ENCODE results near the gene SULF2.
"Not testable (repeated sequence)": the region's sequence is repeated elsewhere in the genome, so short reads cannot be mapped to it uniquely, and the experiment has no call there.

Gene SULF2

DNA sequence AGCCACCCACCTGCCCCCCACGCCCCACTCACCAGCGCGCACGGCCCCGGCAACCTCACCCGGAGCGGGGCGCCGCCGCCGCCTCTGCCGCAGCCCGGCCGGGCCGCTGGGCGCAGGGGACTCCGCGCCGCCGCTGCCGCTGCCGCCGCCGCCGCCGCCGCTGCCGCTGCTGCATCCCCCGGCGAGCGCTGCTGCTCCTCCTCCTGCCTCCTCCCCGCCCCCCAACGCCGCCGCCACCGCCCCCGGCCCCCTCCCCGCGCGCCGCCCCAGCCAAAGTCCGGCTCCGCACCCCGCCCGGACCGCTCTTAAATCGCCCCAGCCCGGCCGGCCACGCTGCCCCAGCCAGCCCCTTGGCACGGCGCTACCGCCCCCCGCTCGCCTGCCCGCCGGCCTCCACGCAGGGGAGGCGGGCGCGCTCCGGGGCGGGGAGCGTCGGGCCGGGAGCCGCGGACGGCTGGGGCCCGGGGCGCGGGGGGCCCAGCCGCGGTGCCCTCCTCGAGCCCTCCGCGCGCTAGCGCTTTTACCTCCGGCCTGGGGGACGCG, at the start of gene SULF2:
Gene SULF2, minus strand, starts transcription at position 171 of the 543 bp plus-strand sequence. CDS start 28,118 bp downstream, outside the sequence.
- no peak for ATAC-seq

DNA sequence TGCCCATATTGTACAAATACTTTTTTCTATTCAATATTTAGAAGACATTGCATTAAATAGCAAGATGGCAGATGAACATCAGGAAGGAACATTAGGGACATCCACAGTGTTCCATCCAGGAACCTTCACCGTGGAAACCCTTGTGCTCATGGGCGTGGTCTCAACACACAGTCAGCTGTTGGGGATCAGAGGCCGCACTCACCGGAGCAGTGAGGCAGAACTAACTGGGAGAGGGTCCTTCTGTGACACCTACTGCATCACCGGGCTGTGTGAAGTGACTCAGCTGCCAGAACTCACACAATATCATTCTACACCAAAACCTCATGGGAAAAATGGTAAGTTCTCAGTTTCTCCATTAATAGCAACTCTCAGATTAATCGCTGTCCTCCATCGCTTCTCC, 46.4 kb upstream of the SULF2 start:
- ATAC-seq, result not testable (repeated sequence)

DNA sequence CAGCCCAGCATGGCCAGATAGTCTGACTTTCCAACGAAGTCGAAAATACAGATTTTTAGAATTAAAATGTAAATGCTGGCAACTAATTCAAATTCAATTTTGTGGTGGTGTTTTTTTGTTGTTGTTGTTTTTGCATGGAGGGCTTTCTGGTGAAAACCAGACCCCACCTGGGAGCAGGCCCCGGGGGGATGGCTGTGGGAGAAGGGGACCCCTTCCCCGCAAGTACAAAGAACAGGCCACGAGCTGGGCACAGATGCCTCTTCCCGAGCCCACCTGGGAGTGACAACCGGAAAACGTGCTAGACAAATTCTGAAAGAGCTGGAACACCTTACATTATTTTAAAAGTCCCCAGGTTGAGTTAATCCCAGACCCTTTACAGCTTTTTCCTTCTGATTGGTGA, 41.4 kb upstream of the SULF2 start:
- ATAC-seq, result not testable (repeated sequence)

DNA sequence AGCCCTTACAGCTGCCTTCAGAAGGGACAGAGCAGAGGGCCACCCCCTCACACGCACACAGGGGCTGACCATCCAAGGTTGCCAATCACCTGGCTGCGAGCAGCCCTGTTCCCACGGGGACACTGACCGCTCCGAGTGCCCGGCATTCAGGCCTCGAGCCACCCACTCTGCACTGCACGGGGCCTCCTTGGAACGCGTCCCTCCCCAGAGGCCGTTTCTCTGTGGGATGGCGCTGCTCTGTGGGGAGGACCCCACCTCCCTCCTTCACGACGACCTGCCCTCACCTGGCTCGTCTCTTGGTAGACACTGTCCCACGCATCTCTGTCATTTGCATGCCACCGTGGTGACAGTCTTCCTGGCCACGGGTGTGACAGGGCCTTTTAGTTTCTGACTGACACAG, 40.7 kb upstream of the SULF2 start:
- not testable (repeated sequence) for ATAC-seq

DNA sequence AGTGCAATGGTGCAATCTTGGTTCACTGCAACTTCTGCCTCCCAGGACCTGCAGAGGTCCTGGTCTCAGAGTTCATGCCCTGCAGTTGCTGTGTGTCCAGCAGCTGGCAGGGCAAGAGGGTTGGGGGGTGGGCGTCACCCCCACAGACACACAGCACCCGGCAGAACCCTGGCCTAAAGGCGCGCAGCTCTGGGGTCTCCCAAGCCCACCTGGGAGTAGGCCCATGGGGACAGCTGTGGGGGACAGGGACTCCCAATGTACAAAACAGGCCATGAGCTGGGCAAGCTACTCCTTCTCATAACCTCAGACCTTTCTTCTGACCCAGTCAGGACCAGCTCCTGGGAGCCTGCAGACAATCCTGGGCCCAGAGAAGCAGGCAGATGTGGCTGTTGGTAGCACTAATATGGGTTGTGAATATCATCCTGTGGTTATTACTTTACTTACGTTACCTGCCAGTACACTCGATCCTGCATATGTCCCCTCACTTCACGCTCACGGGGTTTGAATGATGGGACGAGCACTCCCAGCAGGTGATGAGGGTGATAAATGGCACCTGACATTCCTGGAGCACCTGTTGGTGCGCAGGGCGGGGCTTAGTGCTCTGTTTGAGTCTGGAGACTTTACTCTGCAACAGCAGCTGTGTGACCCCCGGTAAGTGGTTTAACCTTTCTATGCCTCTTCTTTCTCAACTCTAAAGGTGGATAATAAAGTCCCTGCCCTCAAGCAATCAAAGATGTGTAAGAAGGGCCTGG, 39.9 kb upstream of the SULF2 start:
- no peak for ATAC-seq

DNA sequence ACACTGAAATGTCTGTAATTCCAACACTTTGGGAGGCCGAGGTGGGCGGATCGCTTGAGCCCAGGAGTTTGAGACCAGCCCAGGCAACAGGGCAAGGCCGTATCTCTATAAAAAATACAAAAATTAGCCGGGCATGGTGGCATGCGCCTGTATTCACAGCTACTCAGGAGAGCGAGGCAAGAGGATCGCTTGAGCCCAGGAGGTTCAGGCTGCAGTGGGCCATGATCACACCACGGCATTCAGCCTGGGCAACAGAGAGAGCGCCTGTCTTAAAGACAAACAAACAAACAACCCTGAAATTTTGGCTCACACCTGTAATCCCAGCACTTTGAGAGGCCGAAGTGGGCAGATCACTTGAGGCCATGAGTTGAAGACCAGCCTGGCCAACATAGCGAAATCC, 38.7 kb upstream of the SULF2 start:
- ATAC-seq, result not testable (repeated sequence)

DNA sequence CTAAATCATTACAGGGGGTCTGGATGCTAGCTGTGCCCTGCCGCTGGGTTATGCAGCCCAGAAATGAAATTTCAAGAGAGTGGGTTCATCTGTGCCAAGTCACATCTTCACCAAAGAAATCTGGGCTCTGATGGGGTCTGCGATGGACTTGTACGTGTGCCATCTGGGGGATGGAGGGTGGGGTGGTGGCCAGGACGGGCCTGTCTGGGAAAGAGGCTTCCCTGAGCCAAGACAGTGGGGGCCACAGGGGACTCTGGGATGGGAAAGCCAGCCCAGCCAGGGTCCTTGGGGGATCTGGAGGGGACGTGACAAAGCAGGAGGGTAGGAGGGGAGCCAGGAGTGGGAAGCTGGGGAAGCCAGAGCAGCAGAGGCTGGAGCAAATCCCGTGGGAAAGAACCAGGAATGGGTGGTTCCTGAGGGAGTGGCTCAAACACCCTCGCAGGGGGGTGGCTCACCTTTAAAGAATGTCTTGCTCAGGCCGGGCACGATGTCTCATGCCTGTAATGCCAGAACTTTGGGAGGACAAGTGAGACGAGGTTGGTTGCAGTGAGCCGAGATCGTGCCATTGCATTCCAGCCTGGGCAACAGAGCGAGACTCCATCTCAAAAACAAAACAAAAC, 36.3 kb upstream of the SULF2 start:
- ATAC-seq, result no peak

DNA sequence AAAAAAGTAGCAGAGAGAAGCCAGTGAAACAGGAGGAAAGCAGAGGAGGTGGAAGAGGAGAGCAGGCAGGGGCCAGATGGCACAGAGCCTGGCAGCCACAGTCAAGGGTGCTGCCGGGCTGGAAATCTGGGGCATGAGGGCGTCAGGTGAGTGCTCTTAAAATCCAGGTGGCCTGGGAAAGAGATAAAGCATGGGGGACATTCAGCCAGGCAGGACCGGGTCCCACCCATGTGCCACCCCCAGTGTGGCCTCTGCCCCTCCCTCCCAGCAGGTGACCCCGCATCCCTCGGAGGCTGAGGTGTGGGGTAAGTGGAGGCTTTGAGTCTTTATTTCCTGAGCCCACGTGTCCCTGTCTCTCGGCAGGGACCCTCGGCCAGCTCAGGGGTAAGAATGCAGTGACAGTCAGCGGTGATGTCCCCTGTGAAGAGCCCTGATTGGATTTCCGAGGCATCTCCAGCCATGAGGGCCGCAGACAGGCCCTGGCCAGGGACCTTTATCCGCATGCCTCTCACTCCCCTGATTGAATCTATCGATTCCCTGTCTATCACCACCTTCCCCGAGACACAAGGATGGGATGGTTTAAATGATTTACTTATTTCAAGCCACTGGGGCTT, 33.8 kb upstream of the SULF2 start:
- ATAC-seq, result no peak

DNA sequence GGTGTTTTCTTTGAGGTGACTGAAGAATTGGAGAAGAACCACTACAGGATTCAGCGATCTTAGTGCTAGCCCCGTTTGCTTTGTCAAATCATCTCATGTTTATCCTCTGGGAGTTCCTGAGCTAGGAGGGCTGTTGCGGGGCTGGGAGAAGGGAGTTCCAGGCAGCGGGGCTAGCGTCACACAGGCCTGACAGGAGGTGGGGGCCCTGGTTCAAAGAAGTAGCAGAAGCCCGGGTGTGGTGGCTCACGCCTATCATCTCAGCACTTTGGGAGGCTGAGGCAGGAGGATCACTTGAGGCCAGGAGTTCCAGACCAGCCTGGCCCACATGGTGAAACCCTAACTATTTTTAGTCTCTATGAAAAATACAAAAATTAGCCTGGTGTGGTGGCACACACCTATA, 33.2 kb upstream of the SULF2 start:
- no peak for ATAC-seq

DNA sequence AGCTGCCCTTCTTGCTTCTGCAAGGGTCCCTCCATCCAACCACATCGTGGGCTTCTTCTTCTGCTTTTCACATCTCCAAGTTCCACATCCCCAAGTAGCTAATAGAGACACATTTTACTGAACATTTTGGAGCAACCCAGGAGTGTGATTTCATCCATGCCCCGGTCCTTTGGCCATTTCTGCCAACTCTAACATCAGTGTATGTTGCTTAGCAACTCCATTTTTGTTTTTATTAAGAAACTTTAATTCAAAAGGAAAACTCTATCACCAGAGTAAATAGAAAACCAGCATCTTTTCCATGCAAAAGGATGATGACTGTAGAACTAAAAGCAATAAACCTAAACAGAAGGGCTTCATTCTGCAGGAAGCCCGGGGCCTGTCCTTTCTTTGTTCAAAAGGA, 32.7 kb upstream of the SULF2 start:
- ATAC-seq, result no peak

DNA sequence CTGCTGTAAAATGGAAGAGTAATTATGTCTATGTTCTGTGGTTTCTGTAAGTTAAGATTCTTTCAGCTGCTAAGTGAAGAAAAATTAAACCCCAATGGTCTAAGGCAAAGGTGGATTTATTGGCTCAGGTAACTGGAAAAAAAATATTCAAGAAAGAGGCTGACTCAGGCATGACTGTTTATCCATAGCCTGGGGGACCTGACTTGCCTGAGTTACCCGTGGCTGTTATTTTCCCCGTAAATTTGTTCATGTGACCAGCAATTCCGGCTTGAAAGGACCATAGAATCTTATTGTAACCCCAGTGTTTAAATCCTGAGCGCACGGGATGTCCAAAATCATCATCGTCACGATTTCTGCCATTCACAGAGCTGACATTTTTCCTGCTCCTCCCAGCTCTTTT, 32.3 kb upstream of the SULF2 start:
- no peak for ATAC-seq

DNA sequence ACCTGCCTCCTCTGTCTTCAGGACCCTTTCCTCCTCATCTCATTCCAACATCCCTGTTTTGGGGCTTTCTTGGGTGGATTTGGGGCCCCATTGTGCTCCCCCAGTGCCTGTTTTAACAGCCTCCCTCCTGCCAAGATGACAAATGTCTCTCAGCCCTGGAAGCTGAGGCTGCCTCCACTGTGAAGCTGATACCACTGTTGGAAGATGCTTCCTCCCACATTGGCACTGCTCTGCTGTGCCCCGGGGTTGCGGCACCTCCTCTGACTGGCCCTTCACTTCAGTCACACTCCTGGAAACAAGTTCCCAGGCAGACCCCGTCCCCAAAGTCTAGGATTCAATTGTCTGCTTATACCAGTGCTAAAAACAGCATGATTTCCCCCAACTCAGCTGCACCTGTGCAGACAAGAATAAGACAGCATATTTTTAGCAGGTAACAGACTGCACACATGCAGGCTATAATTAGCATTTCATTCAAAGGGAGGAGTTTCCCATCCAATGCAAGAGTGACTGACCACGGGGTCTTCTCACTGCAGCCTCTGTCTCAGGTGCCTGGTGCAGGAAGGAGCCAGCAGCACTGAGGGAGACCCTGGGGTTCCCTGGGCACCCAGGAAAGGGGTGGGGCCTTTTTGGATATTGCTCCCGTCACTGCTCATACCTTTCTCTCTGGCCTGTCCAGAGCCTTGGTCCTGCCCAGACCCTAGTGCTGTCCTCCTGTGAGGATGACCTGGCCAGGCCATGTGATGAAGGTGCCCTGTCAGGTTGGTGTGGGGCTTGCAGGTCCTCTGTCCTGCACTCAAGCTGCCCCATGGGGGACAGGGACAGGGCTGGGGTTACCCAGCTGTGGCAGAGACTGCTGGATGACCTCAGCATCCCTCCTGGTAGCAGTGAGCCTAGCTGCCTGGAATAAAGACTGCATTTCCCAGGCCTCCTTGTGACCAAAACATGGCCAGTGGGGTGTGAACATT, 31.5 kb upstream of the SULF2 start:
- ATAC-seq, result no peak

DNA sequence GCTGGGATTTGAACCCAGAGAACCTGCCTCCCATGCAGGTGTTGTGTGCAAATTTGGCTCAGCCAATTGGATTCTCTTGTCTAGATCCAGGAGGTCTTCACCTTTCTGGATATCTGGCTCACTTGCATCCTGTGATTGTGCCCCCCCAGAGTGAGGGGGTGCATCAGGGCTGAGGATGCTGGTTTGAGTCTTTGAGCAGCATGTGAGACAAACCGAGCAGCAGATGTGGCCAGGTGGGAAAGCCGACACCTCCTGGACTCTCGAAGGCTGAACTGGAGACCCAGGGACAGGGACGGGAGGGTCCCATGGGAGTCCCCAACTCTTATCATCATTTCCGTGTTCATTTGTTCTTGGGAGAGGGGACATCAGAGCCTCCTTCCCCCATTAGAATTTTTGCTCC, 30.6 kb upstream of the SULF2 start:
- ATAC-seq, result no peak

DNA sequence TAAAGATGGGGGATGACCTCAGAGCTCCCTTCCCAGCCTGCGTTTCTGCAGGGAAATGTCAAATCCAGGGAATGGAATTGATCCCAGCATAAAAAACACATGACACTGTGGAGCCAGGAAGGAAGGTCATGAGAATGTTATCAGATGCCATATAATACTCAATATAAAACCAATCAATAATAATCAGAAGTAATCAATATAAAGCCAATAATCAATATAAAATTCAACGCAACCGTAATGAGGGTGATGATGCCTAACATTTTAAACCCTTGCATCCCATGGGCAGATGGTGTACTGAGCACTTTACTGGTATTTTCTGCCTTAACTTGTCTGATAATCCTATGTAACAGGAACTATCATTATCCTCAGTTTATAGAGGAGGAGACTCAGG, 30.1 kb upstream of the SULF2 start:
- no peak for ATAC-seq

DNA sequence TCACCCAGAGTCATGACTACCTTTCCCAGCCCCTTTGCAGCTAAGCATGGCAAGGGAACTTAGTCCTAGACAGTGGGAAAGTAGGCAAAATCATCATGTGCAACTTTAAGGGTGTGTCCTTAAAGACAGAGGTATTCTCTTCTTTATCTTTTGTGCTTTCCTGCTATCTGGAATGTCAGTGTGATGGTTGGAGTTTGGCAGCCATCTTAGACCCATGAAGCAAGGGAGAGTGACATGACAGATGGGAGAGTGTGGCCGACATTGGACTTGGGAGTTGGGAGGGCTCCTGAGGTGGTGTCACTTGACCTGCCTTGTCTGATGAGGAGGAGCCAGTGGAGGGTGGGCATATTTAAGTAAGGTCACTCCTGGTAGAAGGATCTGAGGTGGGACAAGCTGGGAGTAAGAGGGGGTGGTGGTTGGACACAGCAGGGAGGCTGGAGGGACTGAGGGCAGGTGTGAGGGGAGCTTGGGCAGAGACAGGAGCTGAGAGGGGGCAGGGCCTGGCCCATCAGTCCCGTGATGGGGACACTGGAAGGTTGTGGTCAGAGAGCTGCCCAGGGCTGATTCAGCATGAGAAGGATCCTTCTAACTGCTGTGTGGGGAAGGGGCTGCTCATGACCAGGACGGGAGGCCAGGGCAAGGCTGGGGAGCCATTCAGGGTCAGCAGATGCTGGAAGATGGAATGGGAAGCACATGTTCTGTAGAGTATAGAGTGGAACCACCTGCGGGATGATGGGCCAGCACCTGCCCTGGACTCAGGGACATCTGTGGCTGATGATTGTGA, 29.5 kb upstream of the SULF2 start:
- ATAC-seq, result no peak

DNA sequence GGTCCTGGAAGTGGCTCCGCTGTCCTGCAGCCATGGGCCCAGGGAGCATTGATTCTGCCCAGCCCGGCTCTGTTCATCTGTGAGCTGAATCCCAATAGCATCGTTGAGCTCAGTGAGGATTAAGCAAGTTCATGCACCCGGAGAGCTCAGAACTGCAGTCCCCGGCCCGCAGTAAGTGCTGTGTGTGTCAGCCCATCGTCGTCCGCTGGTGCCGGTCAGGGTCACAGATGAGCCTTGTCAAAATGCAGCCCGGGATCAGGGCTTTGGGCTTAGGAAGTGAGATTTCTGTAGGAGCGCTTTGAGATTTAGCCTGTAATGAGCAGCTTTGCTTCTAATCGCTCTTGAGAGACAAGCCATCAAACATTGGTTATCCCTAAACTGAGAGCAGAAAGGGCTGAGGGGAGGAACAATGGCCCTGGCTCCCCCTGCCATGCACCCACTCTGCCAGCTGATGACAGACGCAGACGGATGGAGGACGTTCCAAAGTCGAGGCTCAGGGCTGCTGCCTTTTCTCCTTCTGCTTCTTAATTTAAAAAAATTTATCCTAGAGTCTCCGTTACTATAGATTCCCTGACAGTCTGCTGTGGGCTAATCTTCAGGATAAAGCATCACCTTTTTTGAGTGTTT, 25.6 kb upstream of the SULF2 start:
- no peak for ATAC-seq

DNA sequence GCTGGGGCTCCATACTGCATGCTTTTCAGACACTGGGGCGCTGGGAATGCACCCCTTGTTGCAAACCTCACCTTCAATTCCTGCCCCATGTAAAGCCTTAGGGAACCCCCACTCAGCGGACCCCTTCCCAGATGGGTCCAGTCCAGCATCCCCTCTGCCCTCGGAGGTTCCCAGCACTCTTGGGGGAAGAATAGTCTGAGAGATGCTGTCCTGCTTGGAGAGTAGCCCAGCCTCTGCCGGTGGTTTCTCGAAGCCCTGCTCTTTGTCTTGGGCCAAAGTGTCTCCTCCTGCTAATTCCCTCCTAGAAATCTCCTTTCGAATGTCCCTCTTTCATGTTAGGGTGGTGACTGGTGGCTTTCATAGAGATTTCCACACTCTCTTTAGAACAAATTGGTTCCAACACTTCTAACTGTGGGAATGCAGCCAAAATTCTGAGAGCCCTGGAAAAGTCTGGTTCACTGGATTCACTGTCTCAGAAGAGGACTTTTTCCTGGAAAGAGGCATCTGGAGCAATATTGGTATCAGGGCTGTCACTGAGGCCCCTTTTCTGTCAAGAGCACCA, 24.9 kb upstream of the SULF2 start:
- no peak for ATAC-seq

DNA sequence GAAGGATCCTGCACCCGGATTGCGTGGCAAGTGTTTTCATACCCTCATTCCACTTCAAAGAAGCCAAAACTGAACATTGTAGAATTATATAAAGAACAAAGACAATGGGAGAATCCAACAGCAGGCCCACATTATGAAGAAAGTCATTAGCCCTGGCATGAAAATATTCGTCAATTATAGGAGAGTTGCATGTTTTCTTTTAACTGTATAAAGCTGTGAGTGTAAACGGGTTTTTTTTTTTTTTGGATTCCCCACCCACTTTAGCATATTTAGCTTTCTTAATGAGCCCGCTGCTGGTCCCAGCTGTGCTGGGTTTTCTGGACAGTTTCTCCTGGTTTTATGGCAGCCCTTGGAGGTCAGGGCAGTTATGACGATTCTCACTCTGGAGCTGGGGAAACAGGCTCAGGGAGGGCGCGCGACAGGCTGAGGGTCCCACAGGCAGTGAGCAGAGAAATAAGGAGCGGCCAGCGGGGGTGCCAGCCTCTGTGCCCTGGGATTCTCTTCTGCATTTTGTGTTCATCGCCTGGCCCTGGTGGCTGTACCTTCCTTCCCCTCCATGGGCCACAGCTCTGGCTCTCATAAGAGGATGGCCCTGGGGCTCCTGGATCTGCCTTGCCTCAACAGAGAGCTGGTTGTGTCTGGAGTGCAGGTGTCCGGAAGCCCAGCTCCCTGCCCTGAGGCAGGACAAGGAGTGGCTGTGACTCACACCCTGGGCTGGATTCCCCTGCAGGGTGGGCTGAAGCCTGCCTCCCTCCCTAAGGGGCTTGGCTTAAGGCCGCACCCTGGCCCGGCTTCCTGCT, 24.1 kb upstream of the SULF2 start:
- ATAC-seq, result no peak

DNA sequence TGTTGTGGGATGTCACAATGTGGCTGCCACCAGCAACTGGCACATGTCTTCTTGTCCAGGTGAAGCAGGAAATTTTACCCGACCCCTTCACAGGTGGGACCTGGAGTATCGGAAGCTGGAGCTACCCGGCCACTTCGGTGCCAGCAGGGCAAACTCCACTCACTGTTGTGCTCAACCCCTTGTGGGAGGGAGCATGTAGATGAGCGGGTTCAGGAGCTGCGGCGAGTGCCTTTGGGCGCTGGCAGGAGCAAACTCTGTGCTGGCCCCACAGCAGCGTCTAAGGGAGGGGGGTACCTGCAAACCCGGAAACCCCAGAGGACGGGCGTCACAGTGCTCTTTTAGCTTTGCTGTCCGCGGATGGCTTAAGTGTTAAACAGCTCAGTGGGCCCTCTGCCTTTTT, 20.7 kb upstream of the SULF2 start:
- no peak for ATAC-seq

DNA sequence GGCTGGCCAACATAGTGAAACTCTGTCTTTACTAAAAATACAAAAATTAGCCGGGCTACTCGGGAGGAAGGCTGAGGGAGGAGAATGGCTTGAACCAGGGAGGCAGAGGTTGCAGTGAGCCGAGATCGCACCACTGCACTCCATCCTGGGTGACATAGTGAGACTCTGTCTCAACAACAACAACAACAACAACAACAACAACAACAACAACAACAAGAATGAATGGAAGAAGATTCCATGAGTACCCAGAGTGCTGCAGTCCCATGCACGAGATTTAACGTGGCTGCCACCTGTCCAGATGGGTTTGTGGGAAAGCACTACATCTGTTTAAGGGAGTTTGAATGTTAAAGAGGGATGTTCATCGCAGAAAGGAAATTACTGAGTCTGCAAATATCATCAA, 19.7 kb upstream of the SULF2 start:
- not testable (repeated sequence) for ATAC-seq

Measured in activated CD4-positive, CD25-positive, alpha-beta regulatory T cell treated with anti-CD3 and anti-CD28 coated beads, Interleukin-2, amount 50 U/mL, for 24 hours (primary cell).